MM.1S (cell line): ENCODE results near the gene ZNF280C.

ENCODE experiments used
- DNase-seq: peaks from one replicate; pipeline ENCODE4 v3.0.0-alpha.2; 2015
- H2AFZ ChIP-seq: fragments of 300-600 bp; sonication (generic); 2 replicates; pipeline ENCODE4 v1.6.0; 2016; ENCODE audit warnings: antibody characterized with exemption, low read length
- H3F3A ChIP-seq: fragments of 300-600 bp; sonication (generic); 2 replicates; pipeline ENCODE4 v1.6.1; 2016; ENCODE audit warnings: mild to moderate bottlenecking, antibody characterized with exemption, low read length, moderate library complexity, mixed read lengths; ENCODE audit not compliant: insufficient read depth
- H3K27ac ChIP-seq: fragments of 300-600 bp; sonication (generic); 2 replicates; pipeline ENCODE4 v1.5.1; 2016; ENCODE audit warnings: mild to moderate bottlenecking, low read length
- H3K27me3 ChIP-seq: fragments of 300-600 bp; sonication (generic); replicated peaks from 2 replicates; pipeline ENCODE4 v1.6.0; 2016; ENCODE audit warnings: low read length; ENCODE audit not compliant: insufficient read depth
- H3K36me3 ChIP-seq: fragments of 300-600 bp; sonication (generic); replicated peaks from 2 replicates; pipeline ENCODE4 v1.6.1; 2016; ENCODE audit warnings: mild to moderate bottlenecking, low read length, mixed read lengths; ENCODE audit not compliant: insufficient read depth
- H3K4me1 ChIP-seq: fragments of 300-600 bp; sonication (generic); 2 replicates; pipeline ENCODE4 v1.6.1; 2016; ENCODE audit warnings: low read length, mixed read lengths
- H3K4me2 ChIP-seq: fragments of 300-600 bp; sonication (generic); 2 replicates; pipeline ENCODE4 v1.6.0; 2016; ENCODE audit warnings: low read depth, low read length
- H3K4me3 ChIP-seq: fragments of 300-600 bp; sonication (generic); 2 replicates; pipeline ENCODE4 v1.5.1; 2016; ENCODE audit warnings: low read length, mixed read lengths
- H3K79me2 ChIP-seq: fragments of 300-600 bp; sonication (generic); 2 replicates; pipeline ENCODE4 v1.6.1; 2016; ENCODE audit warnings: mixed run types, low read length, mixed read lengths
- H3K9ac ChIP-seq: fragments of 300-600 bp; sonication (generic); 2 replicates; pipeline ENCODE4 v1.6.1; 2016; ENCODE audit warnings: low read length, mixed read lengths
- H3K9me2 ChIP-seq: fragments of 300-600 bp; sonication (generic); replicated peaks from 2 replicates; pipeline ENCODE4 v1.6.1; 2016; ENCODE audit warnings: mild to moderate bottlenecking, low read length, mixed read lengths; ENCODE audit not compliant: insufficient read depth
- H3K9me3 ChIP-seq: fragments of 300-600 bp; sonication (generic); replicated peaks from 2 replicates; pipeline ENCODE4 v1.6.1; 2016; ENCODE audit warnings: mild to moderate bottlenecking, low read length, mixed read lengths; ENCODE audit not compliant: insufficient read depth
- H4K20me1 ChIP-seq: fragments of 300-600 bp; sonication (generic); 2 replicates; pipeline ENCODE4 v1.6.1; 2016; ENCODE audit warnings: mild to moderate bottlenecking, low read length, moderate library complexity, mixed read lengths; ENCODE audit not compliant: insufficient read depth
- CTCF ChIP-seq: fragments of 300-600 bp; sonication (generic); IDR thresholded peaks from 2 replicates; pipeline ENCODE4 v1.5.1; 2016; ENCODE audit warnings: antibody characterized with exemption, low read length, mixed read lengths
- EZH2 ChIP-seq: fragments of 300-600 bp; sonication (generic); optimal IDR thresholded peaks from 2 replicates; pipeline ENCODE3; 2017; ENCODE audit warnings: low read depth, mild to moderate bottlenecking, antibody characterized with exemption, low read length, mixed read lengths
- EZH2phosphoT487 ChIP-seq: fragments of 300-600 bp; sonication (generic); IDR thresholded peaks from 2 replicates; pipeline ENCODE4 v1.6.1; 2018; ENCODE audit warnings: antibody characterized with exemption, low read length

The ZNF280C gene

GRCh38 chrX:130186651-130187050 is 82.0 kb downstream of the ZNF280C start:
- no peaks in the 10 kb centered on the region for H3K27me3 ChIP-seq
- H3F3A ChIP-seq, result no peaks in the 10 kb centered on the region
- no peaks in the 10 kb centered on the region for H3K36me3 ChIP-seq
- H3K9me3 ChIP-seq, result no peaks in the 10 kb centered on the region
- H2AFZ ChIP-seq, result no peak overlapping the region
- no peak overlapping the region for H3K4me2 ChIP-seq
- no peak overlapping the region for H3K4me3 ChIP-seq
- H3K9ac ChIP-seq, result no peak overlapping the region
- H3K27ac ChIP-seq, result no peak overlapping the region
- no peaks in the 10 kb centered on the region for H3K4me1 ChIP-seq
- H3K9me2 ChIP-seq, result no peaks in the 10 kb centered on the region
- H4K20me1 ChIP-seq, result no peaks in the 10 kb centered on the region
- no peak for DNase-seq
- no peak for TF ChIP-seq EZH2
- no peak for TF ChIP-seq EZH2phosphoT487
- TF ChIP-seq CTCF, result no peak
- H3K79me2 ChIP-seq, result no peaks in the 10 kb centered on the region

GRCh38 chrX:130184857-130185256 is 83.8 kb downstream of the ZNF280C start:
- no peaks in the 10 kb centered on the region for H3F3A ChIP-seq
- H3K4me1 ChIP-seq, result no peaks in the 10 kb centered on the region
- H3K36me3 ChIP-seq, result no peaks in the 10 kb centered on the region
- no peak overlapping the region for H3K27ac ChIP-seq
- no peak overlapping the region for H2AFZ ChIP-seq
- no peaks in the 10 kb centered on the region for H3K27me3 ChIP-seq
- TF ChIP-seq CTCF (no peak), EZH2 (no peak), EZH2phosphoT487 (no peak)
- no peak overlapping the region for H3K4me2 ChIP-seq
- no peak for DNase-seq
- H3K9me2 ChIP-seq, result no peaks in the 10 kb centered on the region
- H3K9me3 ChIP-seq, result no peaks in the 10 kb centered on the region
- no peak overlapping the region for H3K4me3 ChIP-seq
- H3K9ac ChIP-seq, result no peak overlapping the region
- H3K79me2 ChIP-seq, result no peaks in the 10 kb centered on the region
- H4K20me1 ChIP-seq, result no peaks in the 10 kb centered on the region

GRCh38 chrX:130184168-130184567 is 84.5 kb downstream of the ZNF280C start:
- Histone ChIP-seq H3K9me2 (no peaks in the 10 kb centered on the region), H3K9me3 (no peaks in the 10 kb centered on the region), H3F3A (no peaks in the 10 kb centered on the region), H2AFZ (no peak overlapping the region), H3K9ac (no peak overlapping the region), H3K4me2 (no peak overlapping the region), H3K4me3 (no peak overlapping the region), H3K36me3 (no peaks in the 10 kb centered on the region), H3K27me3 (no peaks in the 10 kb centered on the region), H3K79me2 (no peaks in the 10 kb centered on the region), H4K20me1 (no peaks in the 10 kb centered on the region), H3K27ac (no peak overlapping the region), H3K4me1 (no peaks in the 10 kb centered on the region)
- DNase-seq, result no peak
- TF ChIP-seq CTCF (no peak), EZH2 (no peak), EZH2phosphoT487 (no peak)
